ENCODE data around the gene RFC4. TPM values are rescaled to one million over a fixed set of nuclear protein-coding genes. Genes with fewer than 3 reads are reported as not detected.
A peak's percentile ranks its signal among the peaks of the same experiment; 100 is the strongest.

The RFC4 gene
- total and polyA plus RNA-seq, 2 of the 13 experiments (the other 11 are each of a cell fraction or from before 2014, with no cell fraction given), result 18.5 to 103 TPM

GRCh38 chr3:186746008-186746407 is 60.3 kb downstream of the RFC4 start (continued):
- no peak for TF ChIP-seq ZBTB40 (IDR thresholded peaks at IDR 0.05)
- TF ChIP-seq ZBTB40 (CRISPR knock-in tag; IDR thresholded peaks at IDR 0.05), result peak; percentile 32; the same call in 1 of the 2 replicates
- TF ChIP-seq ZBTB38 (CRISPR knock-in tag; IDR thresholded peaks at IDR 0.05), result peak; percentile 87; the same call in 1 of the 2 replicates
- no peak for TF ChIP-seq TAF15 (IDR thresholded peaks at IDR 0.05; ENCODE audit: low read depth, low read length, poor library complexity, severe bottlenecking)
- no peak for TF ChIP-seq TMF1 (CRISPR knock-in tag; IDR thresholded peaks at IDR 0.05; ENCODE audit: low read depth)
- peak; percentile 32; the same call in 1 of the 2 replicates for TF ChIP-seq ZNF331 (CRISPR knock-in tag; IDR thresholded peaks at IDR 0.05)
- TF ChIP-seq LCORL (IDR thresholded peaks at IDR 0.05), result no peak
- peak; percentile 66; the same call in 1 of the 2 replicates for TF ChIP-seq LCORL (CRISPR knock-in tag; IDR thresholded peaks at IDR 0.05)
- TF ChIP-seq ZNF574 (CRISPR knock-in tag; IDR thresholded peaks at IDR 0.05), result peak; percentile 43; the same call in 1 of the 2 replicates
- peak; percentile 72 for TF ChIP-seq ZMYM4 (CRISPR knock-in tag; IDR thresholded peaks at IDR 0.05)
- TF ChIP-seq MYC (CRISPR knock-in tag; IDR thresholded peaks at IDR 0.05; ENCODE audit: borderline replicate concordance), result peak; percentile 36; the same call in 1 of the 2 replicates
- TF ChIP-seq ZNF101 (CRISPR knock-in tag; IDR thresholded peaks at IDR 0.05; ENCODE audit: borderline replicate concordance, low read depth), result no peak
- TF ChIP-seq, protein P1, sequence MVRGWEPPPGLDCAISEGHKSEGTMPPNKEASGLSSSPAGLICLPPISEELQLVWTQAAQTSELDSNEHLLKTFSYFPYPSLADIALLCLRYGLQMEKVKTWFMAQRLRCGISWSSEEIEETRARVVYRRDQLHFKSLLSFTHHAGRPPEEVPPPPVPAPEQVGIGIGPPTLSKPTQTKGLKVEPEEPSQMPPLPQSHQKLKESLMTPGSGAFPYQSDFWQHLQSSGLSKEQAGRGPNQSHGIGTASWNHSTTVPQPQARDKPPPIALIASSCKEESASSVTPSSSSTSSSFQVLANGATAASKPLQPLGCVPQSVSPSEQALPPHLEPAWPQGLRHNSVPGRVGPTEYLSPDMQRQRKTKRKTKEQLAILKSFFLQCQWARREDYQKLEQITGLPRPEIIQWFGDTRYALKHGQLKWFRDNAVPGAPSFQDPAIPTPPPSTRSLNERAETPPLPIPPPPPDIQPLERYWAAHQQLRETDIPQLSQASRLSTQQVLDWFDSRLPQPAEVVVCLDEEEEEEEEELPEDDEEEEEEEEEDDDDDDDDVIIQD (CRISPR knock-in tag; IDR thresholded peaks at IDR 0.05; ENCODE audit: low read depth), result peak; percentile 84
- peak; percentile 33; the same call in 1 of the 2 replicates for TF ChIP-seq KDM2A (CRISPR knock-in tag; IDR thresholded peaks at IDR 0.05; ENCODE audit: borderline replicate concordance, low read depth)
- 0 out of 2 replicates have a peak, but pooled peaks have one; percentile 47 for TF ChIP-seq ARNTL (CRISPR knock-in tag; IDR thresholded peaks at IDR 0.05)
- no peak for TF ChIP-seq KDM3A (CRISPR knock-in tag; IDR thresholded peaks at IDR 0.05; ENCODE audit: low read depth)

Measured in HepG2 (cell line).